ENCODE measurements around the gene UTP14A.

DNA sequence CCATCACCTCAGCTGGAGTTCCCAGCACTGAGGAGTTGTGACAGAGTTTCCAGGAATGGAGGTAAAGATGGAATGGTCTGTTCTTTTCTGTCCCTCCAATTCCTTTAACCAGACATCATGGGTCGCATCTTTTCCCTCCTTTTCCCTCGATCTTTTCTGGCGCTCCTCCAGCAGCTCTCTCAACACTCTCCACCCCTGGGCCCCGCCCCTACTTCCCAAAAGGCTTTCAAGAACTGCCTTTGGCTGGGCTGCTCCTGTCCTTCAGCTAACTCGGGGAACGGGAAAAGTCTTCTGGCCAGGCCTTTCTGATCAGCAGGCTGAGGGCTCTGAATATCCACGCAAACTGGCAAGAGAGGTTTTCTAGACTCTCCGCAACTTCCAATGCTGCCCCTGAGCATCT lies 34.0 kb downstream of the UTP14A start:
- no peak for TF ChIP-seq CTCF (IDR thresholded peaks at IDR 0.05)
- no peak for TF ChIP-seq ZFX (IDR thresholded peaks at IDR 0.05; ENCODE audit: borderline replicate concordance)

All from 22Rv1 (cell line).